ENCODE measurements around the gene KCNG2.

Gene KCNG2

GRCh38 chr18:79945118-79946042 lies 147.6 kb downstream of the KCNG2 start:
- Histone ChIP-seq H2AFZ (ENCODE audit: low read length) (no peak overlapping the region), H3K9me3 (ENCODE audit: low read length) (no peaks in the 10 kb centered on the region), H3F3A (ENCODE audit: insufficient read depth, low read length) (no peaks in the 10 kb centered on the region), H3K4me2 (ENCODE audit: low read length) (peak overlapping the region; percentile 44; the same call in 1 of the 2 replicates), H4K20me1 (ENCODE audit: insufficient read depth, low read length) (no peaks in the 10 kb centered on the region), H3K27me3 (ENCODE audit: insufficient read depth, low read length) (no peaks in the 10 kb centered on the region), H3K9ac (ENCODE audit: low read length) (no peak overlapping the region; the same call in 1 of the 2 replicates), H3K4me1 (ENCODE audit: insufficient read depth, low read length, severe bottlenecking) (peaks cover 45% of the 10 kb centered on the region), H3K27ac (ENCODE audit: low read depth, low read length, poor library complexity, severe bottlenecking) (no peak overlapping the region), H3K4me3 (ENCODE audit: low read depth, low read length, poor library complexity, severe bottlenecking) (no peak overlapping the region), H3K79me2 (ENCODE audit: insufficient read depth, low read length) (0 out of 2 replicates have a peak, but pooled peaks cover 5% of the 10 kb centered on the region), H3K36me3 (ENCODE audit: insufficient read depth, low read length) (peaks cover 30% of the 10 kb centered on the region), H3K9me2 (ENCODE audit: low read depth, low read length) (no peaks in the 10 kb centered on the region)
- TF ChIP-seq EZH2 (IDR thresholded peaks at IDR 0.05; ENCODE audit: borderline replicate concordance, low read length): no peak
- TF ChIP-seq, protein P1, sequence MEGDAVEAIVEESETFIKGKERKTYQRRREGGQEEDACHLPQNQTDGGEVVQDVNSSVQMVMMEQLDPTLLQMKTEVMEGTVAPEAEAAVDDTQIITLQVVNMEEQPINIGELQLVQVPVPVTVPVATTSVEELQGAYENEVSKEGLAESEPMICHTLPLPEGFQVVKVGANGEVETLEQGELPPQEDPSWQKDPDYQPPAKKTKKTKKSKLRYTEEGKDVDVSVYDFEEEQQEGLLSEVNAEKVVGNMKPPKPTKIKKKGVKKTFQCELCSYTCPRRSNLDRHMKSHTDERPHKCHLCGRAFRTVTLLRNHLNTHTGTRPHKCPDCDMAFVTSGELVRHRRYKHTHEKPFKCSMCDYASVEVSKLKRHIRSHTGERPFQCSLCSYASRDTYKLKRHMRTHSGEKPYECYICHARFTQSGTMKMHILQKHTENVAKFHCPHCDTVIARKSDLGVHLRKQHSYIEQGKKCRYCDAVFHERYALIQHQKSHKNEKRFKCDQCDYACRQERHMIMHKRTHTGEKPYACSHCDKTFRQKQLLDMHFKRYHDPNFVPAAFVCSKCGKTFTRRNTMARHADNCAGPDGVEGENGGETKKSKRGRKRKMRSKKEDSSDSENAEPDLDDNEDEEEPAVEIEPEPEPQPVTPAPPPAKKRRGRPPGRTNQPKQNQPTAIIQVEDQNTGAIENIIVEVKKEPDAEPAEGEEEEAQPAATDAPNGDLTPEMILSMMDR (IDR thresholded peaks at IDR 0.05; ENCODE audit: low read length): no peak

- peak overlapping the region; percentile 19; the same call in 1 of the 2 replicates for H3K4me2 ChIP-seq (ENCODE audit: low read length)
- TF ChIP-seq EZH2 (IDR thresholded peaks at IDR 0.05; ENCODE audit: borderline replicate concordance, low read length): no peak
- TF ChIP-seq, protein P1 (IDR thresholded peaks at IDR 0.05; ENCODE audit: low read length): no peak
- no peaks in the 10 kb centered on the region for H3K9me3 ChIP-seq (ENCODE audit: low read length)
- no peaks in the 10 kb centered on the region for H3F3A ChIP-seq (ENCODE audit: insufficient read depth, low read length)
- H3K27me3 ChIP-seq (ENCODE audit: insufficient read depth, low read length): no peaks in the 10 kb centered on the region
- H3K9me2 ChIP-seq (ENCODE audit: low read depth, low read length): no peaks in the 10 kb centered on the region
- no peak overlapping the region for H3K27ac ChIP-seq (ENCODE audit: low read depth, low read length, poor library complexity, severe bottlenecking)
- no peak overlapping the region for H2AFZ ChIP-seq (ENCODE audit: low read length)
- no peaks in the 10 kb centered on the region for H4K20me1 ChIP-seq (ENCODE audit: insufficient read depth, low read length)
- H3K36me3 ChIP-seq (ENCODE audit: insufficient read depth, low read length): peaks cover 13% of the 10 kb centered on the region; the same call in 1 of the 2 replicates
- 0 out of 2 replicates have a peak, but pooled peaks cover 5% of the 10 kb centered on the region for H3K79me2 ChIP-seq (ENCODE audit: insufficient read depth, low read length)
- no peak overlapping the region for H3K4me3 ChIP-seq (ENCODE audit: low read depth, low read length, poor library complexity, severe bottlenecking)
- peaks cover 51% of the 10 kb centered on the region for H3K4me1 ChIP-seq (ENCODE audit: insufficient read depth, low read length, severe bottlenecking)
- no peak overlapping the region for H3K9ac ChIP-seq (ENCODE audit: low read length)
Measured at GRCh38 chr18:79947054-79947755, 149.5 kb downstream of the KCNG2 start.

- Histone ChIP-seq H3K9me3 (ENCODE audit: low read length) (no peaks in the 10 kb centered on the region), H3K4me2 (ENCODE audit: low read length) (no peak overlapping the region), H2AFZ (ENCODE audit: low read length) (no peak overlapping the region), H3F3A (ENCODE audit: insufficient read depth, low read length) (no peaks in the 10 kb centered on the region), H3K79me2 (ENCODE audit: insufficient read depth, low read length) (0 out of 2 replicates have a peak, but pooled peaks cover 5% of the 10 kb centered on the region), H3K9me2 (ENCODE audit: low read depth, low read length) (no peaks in the 10 kb centered on the region), H3K4me3 (ENCODE audit: low read depth, low read length, poor library complexity, severe bottlenecking) (no peak overlapping the region), H3K36me3 (ENCODE audit: insufficient read depth, low read length) (peaks cover 8% of the 10 kb centered on the region; the same call in 1 of the 2 replicates), H3K27me3 (ENCODE audit: insufficient read depth, low read length) (no peaks in the 10 kb centered on the region), H3K4me1 (ENCODE audit: insufficient read depth, low read length, severe bottlenecking) (peaks cover 52% of the 10 kb centered on the region), H4K20me1 (ENCODE audit: insufficient read depth, low read length) (no peaks in the 10 kb centered on the region), H3K9ac (ENCODE audit: low read length) (no peak overlapping the region; the same call in 1 of the 2 replicates), H3K27ac (ENCODE audit: low read depth, low read length, poor library complexity, severe bottlenecking) (peak overlapping the region; percentile 68)
- no peak for TF ChIP-seq EZH2 (IDR thresholded peaks at IDR 0.05; ENCODE audit: borderline replicate concordance, low read length)
Measured at GRCh38 chr18:79947881-79948610, 150.3 kb downstream of the KCNG2 start.
